Cerebellar nuclear complex (tissue), 1 donor: Measurements from ENCODE around the gene TMEM35B.
"Not testable (repeated sequence)": the region's sequence is repeated elsewhere in the genome, so short reads cannot be mapped to it uniquely, and the experiment has no call there.

Experiments
- DNase-seq, 2 experiments: peaks; one replicate each; lab custom pipeline; 2025; lab: John Stamatoyannopoulos, UW

Gene TMEM35B

GRCh38 chr1:34976384-34977209 lies 8.6 kb downstream of the TMEM35B start:
- no peak for DNase-seq

GRCh38 chr1:34975771-34976170 lies 9.4 kb downstream of the TMEM35B start:
- no peak for DNase-seq

GRCh38 chr1:34975338-34975737 lies 9.8 kb downstream of the TMEM35B start:
- DNase-seq: no peak

GRCh38 chr1:34974626-34975025 lies 10.5 kb downstream of the TMEM35B start:
- no peak for DNase-seq

- DNase-seq: no peak
Measured at GRCh38 chr1:34973326-34973725, 11.8 kb downstream of the TMEM35B start.

- DNase-seq: no peak
Measured at GRCh38 chr1:34970829-34971228, 14.3 kb downstream of the TMEM35B start.

GRCh38 chr1:34970220-34970735 lies 14.9 kb downstream of the TMEM35B start:
- DNase-seq: no peak

- DNase-seq: not testable (repeated sequence)
Measured at GRCh38 chr1:34968297-34968696, 16.9 kb downstream of the TMEM35B start.

- not testable (repeated sequence) for DNase-seq
Measured at GRCh38 chr1:34967672-34968071, 17.5 kb downstream of the TMEM35B start.

GRCh38 chr1:34965597-34965996 lies 19.6 kb downstream of the TMEM35B start:
- DNase-seq: no peak

- no peak for DNase-seq
Measured at GRCh38 chr1:34950428-34950827, 34.7 kb downstream of the TMEM35B start.

- not testable (repeated sequence) for DNase-seq
Measured at GRCh38 chr1:34948739-34949138, 36.4 kb downstream of the TMEM35B start.

- DNase-seq: not testable (repeated sequence)
Measured at GRCh38 chr1:34947641-34948314, 37.4 kb downstream of the TMEM35B start.

- no peak for DNase-seq
Measured at GRCh38 chr1:34946211-34946610, 38.9 kb downstream of the TMEM35B start.

- DNase-seq: not testable (repeated sequence)
Measured at GRCh38 chr1:34941798-34942197, 43.3 kb downstream of the TMEM35B start.
